HT-29 (cell line): Measurements from ENCODE around the gene CCDC201. TPM values are rescaled to one million over a fixed set of nuclear protein-coding genes. Genes with fewer than 3 reads are reported as not detected.

Experiments used
- DNase-seq: peaks from one replicate; pipeline ENCODE4 v3.0.0-alpha.2; 2015; ENCODE audit warnings: low spot score
- total RNA-seq: library from RNA; depleted of rRNA; stranded (reverse); fragments of >200 nt; shearing (Covaris generic); gene quantifications from 2 replicates; pipeline ENCODE4 v1.2.3, GENCODE V29; 2014; rRNA removed

Gene CCDC201, protein sequence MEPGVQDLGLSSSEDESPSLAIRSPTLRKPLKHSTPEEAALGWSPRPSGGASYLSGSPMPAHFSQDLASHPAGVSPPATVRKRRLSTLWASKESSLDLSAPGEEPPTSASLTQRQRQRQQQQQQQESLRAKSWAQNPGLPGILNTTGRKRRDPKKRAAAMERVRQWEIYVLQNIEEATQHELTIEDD
- not detected in 2 replicates for total RNA-seq

DNA sequence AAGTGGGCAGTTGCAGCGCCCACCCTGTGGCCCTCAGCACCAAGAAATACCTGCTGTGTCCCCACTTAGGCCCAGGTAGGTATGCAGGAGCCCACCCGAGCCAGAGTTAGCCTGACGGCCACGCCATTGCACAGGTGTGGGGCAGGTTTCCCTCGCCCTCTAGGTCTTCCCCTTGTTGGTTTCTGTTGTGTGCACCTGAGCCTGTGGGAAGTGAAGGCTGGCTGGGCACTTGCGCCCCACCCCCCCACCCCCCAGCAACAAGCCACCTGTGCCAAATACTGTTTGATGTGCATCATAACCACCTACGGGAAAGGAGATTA lies at the start of gene CCDC201:
TSS of gene CCDC201 (minus strand) at position 48 of the 320 bp plus-strand sequence. CDS start 75 bp downstream, outside the sequence.
- DNase-seq = no peak

GRCh38 chr7:45921699-45922519 lies 49.0 kb upstream of the CCDC201 start:
- peak; percentile 40 for DNase-seq

DNA sequence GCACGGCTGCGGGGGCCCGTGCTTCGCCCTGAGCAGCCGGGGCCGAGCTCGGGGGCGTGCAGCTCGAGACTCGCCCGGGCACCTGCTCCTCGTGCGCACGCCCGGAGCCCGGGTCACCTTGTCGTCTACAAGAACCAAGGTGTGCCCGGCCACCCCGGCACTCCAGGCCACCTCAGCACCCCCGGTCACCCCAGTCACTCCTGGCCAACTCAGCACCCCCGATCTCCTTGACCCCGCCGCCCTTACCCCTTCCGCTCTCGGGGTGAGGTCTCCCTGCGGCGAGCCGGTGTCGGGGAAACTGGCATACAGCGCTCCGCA lies 48.5 kb upstream of the CCDC201 start:
- no peak for DNase-seq

DNA sequence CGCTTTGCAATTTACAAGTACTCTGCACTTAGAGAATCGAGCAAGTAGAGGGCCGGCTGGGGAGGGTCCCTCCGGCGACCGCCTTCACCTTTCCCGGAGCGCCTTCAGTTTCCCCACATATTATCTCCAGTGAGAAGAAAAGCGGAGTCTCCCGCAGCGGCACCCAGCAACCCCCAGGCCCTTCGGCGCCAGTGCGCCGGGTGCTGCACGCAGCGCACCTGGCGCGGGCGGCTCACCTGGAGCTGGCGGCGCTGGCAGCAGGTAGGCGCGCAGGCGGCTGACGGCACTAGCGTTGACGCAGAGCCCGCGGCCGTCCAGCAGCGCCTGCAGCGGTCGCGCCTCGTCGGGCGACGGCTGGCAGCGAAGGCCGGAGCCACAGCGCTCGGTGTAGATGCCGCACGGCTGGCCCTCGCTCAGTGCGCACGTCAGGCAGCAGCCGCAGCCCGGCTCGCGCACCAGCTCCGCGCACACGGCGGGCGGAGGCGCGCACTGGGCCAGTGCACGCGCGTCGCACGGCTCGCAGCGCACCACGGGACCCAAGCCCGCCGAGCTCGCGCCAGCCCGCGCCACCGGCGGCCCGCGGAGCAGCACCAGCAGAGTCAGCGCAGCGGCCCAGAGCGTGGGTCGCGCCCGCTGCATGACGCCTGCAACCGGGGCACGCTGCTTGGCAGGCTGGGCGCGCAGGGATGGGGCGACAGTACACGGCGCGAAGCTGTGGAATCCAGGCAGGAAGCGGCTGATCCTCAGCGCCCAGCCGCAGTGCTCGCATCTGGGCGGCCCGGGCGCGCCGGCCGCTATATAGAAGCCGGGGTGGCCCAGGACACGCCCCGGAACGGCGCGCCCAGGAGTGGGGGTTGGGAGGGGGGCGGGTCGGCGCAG lies 47.9 kb upstream of the CCDC201 start, which contains the start of gene IGFBP3:
TSS of gene IGFBP3 (minus strand) at position 771 of the 879 bp plus-strand sequence. CDS start at position 639, 132 bp downstream.
- no peak for DNase-seq

DNA sequence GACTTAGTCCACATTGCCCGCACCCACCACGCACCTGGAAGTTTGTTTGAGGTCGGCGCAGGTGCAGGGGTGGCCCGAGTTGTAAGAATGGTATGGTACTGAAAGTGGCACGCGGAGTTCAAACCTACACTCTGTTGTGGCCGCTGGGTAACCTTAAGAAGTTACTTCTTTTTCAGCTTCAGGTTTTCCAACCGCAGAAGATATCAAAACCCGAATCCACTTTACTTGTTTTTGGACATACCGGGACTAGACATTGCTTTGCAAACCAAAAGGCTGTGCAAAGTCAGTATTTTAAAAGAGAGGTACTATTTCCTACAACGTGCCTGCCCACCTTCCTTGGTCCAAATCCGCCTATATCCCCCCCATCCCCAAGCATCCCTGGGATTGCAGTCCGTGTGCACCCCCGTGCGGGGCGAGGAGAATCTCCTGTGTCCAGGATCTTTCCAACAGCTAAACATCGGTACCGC lies 47.1 kb upstream of the CCDC201 start:
- no peak for DNase-seq

GRCh38 chr7:45919231-45919784 lies 46.4 kb upstream of the CCDC201 start:
- no peak for DNase-seq

GRCh38 chr7:45918556-45918955 lies 45.7 kb upstream of the CCDC201 start:
- DNase-seq = no peak

DNA sequence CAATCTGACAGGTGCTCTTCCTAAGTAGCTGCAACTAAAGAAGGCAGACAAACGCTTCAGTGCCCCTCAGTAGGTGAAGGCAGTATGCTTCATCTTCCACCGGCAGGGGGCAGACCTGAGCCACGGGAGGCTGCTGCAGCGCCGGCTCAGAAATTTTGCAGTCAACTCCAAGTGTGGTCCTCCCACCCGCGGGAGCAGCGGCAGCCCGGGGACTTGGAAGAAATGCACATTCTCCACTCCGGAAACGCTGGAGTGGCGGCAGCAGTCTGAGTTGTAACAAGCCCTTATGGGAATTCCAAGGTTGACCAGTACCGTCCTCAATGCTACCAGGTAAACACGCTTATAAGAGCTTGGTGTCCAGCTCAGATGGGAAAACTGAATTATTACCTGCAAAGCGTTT lies 44.8 kb upstream of the CCDC201 start:
- DNase-seq = peak; percentile 87

DNA sequence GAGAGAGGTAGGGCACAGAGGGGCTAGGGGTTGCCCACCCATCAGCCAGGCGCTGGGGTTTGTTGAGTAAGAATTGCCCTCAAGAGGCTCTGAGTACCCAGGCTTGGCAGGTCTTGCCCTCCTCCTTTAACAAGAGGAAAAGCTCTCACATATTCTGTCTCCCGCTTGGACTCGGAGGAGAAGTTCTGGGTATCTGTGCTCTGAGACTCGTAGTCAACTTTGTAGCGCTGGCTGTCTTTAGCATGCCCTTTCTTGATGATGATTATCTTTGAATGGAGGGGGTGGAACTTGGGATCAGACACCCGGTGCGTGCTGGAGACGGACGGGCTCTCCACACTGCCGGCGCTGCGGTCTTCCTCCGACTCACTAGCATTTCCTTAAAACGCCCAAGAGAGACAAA lies 44.2 kb upstream of the CCDC201 start:
- no peak for DNase-seq

GRCh38 chr7:45915606-45916005 lies 42.7 kb upstream of the CCDC201 start:
- DNase-seq = no peak

GRCh38 chr7:45914911-45915310 lies 42.0 kb upstream of the CCDC201 start:
- DNase-seq = no peak

DNA sequence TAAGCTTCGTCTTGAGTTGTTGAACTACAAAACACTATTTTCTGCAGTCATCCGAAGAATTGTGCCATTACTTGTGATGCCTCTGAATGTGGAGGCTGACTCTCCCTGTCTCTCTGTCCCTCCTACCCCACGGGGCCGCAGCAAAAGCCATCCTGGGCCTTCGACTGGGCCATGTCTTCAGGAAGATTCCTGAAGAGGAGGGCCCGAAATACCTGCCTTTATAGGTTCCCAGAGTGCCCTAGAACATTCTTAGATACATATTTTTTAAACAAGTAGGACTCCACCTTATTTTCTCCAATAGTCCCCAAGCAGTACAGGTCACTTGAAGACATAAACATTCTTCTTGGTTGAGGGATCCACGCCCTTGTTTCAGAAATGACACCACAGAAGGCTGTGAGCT lies 40.1 kb upstream of the CCDC201 start:
- no peak for DNase-seq

GRCh38 chr7:45911311-45911710 lies 38.4 kb upstream of the CCDC201 start:
- no peak for DNase-seq

DNA sequence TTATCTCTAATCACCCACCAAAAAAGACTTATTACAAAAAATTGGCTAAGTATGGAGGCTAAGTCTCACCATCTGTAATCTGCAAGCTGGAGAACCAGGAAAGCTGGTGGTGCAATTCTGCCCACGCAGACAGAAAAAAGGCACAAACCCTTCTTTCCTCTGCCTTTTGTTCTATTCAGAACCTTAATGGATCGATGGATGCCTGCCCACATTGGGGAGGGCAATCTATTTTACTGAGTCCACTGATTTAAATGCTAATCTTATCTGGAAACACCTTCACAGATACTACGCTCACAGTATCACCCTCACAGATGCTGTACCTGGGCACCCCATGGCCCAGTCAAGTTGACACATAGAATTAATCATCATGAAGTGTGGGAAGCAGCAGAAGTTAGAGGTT lies 38.0 kb upstream of the CCDC201 start:
- DNase-seq = no peak

DNA sequence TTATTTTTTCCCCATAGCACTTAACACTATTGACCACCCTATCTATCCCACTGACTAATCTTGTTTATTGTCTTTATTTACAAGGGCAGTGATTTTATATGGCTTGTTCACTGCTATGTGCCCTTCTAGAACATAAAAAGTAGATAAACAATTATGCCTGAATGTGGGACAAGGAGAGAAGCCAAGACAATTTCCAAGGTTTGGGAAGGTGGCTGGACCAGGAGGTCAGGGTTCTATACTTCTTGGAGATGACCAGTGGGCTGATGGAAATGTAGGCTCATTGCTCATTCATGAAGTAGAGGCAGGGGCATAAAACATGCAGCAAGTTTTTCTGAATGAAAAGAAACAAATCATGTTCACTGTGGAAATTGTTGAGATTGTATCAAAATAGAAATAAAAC lies 36.7 kb upstream of the CCDC201 start:
- DNase-seq = no peak

DNA sequence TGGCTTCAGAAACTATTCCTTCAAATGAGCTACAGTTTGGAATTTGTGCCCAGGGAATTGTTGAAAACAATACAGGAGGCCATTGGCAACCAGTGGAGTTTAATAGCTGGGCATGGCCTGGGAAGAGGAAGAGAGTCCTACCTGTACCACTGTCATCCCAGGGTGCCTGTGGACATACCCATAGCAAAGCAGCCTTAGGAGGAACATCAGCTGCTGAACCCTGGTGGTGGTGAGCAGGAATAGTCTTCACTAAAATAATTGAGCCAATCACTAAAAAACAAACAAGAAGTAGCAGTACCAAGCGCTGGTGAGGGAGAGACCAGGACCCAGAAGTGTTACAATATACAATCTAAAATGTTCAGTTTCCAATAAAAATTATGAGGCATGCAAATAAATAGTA lies 29.9 kb upstream of the CCDC201 start:
- DNase-seq = no peak

GRCh38 chr7:45901566-45901965 lies 28.7 kb upstream of the CCDC201 start:
- DNase-seq = no peak

DNA sequence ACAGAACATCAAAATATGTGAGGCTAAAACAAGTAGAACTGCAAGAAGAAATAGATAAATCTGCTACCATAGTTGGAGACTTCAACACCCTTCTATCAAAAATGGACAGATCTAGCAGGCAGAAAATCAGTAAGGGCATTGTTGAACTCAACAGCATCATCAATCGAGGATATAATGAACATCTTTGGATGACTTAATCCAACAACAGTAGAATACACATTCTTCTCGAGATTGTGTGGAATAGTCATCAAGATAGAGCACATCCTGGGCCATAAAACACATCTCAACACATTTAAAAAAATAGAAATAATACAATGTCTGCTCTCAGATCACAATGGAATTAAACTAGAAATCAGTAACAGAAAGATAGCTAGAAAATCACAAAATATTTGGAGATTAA lies 25.3 kb upstream of the CCDC201 start:
- DNase-seq = no peak

- no peak for DNase-seq
Measured at GRCh38 chr7:45897042-45897690, 24.3 kb upstream of the CCDC201 start.

GRCh38 chr7:45894665-45895062 lies 21.8 kb upstream of the CCDC201 start:
- DNase-seq = no peak

DNA sequence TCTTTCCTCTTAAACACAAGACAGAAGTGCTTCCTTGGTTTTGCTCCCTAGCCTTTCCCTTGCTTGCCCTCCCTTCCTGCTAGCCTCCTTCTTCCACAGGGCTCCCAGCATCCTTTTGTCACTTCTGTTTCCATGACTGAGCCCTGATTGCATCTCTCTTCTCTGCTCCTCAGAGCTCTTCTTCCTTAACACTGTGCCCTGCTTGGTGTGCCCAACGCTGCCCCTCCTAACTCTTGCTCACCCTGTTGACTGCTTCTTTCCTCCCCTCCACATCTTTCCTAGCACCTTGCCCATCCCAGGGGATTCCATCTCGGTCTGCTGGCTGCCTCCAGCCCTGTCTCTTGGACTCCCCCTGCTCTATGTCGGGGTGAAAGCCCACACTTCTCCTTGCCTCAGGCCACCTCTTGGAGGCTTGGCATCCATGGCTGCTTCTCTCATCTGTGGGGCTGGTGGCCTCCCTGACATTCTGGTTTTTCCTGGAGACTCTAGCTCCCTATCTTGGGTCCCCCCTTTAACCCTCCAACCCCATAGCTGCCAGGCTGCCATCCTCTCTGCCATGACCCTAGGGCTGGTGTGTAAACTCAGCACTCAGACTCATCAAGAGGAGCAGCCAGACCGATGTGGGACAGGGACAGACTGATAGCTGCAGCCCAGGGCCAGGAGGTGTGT lies 21.2 kb upstream of the CCDC201 start:
- DNase-seq = no peak
